HG02610 (cell line): ENCODE data around the gene NEIL1.

ENCODE experiments used
- ATAC-seq: cut with Tn5 transposase; IDR thresholded peaks from one replicate; pipeline ENCODE4 v1.9.1; 2021; ENCODE audit warnings: mild to moderate bottlenecking, moderate library complexity; ENCODE audit not compliant: unreplicated experiment

Gene NEIL1

DNA sequence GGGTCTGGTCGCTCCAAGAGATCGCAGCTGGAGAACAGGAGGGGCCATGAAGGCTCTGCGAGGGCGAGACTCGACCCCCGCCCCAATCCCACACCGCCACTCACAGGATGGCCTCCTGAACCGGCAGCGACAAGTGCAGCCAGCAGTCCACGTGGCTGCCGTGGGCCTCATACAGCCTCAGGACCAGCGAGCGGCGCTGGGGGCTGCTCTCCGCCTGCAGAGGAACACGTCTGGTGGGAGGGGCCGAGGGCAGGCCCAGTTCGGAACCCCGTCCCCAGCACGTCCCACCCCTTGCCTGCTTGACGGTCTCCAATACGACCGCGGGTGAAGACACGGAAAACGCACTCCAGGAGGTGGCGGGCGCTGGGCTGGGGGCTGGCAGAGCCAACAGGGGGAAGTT lies 9.2 kb downstream of the NEIL1 start:
- no peak for ATAC-seq

DNA sequence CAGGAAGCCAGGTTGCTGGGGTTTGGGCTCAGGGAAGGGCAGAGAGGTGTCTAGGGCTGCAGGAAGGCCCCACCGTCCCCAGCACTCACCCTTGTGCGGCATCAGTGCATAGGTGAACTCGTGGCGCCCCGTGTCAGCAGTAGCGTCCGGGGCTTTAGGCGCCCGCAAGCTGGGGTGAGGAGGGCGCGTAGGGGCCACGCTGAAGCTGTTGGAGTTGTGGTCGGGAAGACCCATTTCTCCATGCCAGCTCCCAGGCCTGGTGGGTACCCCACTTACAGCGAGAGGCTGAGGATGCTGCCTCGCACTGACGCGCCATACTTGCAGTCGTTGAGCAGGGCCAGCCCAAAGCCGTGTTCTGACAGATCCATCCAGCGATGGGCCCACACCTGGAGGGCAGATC lies 9.7 kb downstream of the NEIL1 start:
- ATAC-seq: no peak

DNA sequence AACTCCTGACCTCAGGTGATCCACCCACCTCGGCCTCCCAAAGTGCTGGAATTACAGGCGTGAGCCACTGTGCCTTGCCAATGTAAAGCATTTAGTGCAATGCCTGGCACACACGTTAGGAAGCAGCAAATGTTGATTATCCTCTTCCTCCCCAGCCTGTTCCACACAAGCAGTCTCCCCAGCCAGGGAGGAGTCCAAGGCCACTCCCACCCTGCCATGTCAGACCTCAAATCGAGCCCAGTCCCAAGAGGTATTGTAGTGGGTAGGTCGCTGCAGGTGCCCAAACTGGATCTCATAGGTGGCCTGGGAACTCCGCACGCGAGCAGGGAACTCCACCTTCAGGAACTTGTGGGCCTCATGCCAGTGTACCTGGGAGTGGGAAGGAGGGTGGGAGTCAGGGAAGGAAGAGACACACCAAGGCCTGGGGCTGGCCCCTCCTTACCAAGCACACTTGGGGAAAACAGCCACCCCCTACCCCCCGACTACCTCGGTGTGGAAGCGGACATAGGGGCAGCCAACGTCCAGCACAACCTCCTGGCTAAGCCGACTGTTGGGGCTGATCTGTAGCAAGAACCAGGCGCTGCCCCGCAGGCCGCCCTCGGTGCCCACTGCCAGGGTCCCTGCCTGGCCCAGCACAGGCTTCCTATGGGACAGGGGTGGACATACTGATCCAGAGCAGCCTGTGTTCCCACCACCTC lies 11.3 kb downstream of the NEIL1 start:
- ATAC-seq: no peak

DNA sequence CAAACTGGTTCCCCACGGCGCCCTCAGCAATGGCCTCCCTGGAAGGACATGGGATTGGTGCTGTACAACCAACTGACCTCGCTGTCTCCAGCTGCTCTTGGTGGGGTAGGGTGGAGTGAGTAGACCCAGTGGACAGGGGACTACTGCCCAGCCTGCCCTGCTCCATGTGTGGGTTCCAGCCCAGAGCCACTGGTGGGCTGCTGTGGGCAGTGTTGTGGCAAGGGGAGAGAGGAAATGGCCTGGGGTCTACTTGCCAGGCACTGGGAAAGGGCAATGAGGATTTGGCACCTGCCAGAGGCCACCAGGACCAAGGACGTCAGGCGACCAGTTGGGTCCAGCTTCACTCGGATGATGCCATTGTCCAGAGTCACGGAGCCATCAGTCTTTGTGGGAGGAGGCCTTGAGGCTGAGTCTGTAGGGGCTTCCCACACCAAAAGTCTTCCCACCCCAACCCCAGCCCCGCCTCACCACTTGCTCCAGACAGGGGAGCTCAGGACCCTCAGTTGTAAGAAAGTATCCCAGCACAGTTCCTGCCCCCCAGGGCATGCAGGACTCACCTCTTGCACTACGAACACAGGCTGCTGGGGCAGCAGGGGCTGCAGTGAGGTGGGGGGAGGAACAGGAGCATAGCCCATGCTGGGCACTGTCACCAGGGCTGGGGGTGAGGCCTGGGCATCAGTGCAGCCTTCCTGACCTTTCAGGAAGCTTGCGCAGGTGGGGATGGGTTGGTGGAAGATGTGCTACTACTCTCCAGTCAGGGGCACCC lies 12.1 kb downstream of the NEIL1 start:
- ATAC-seq: no peak

DNA sequence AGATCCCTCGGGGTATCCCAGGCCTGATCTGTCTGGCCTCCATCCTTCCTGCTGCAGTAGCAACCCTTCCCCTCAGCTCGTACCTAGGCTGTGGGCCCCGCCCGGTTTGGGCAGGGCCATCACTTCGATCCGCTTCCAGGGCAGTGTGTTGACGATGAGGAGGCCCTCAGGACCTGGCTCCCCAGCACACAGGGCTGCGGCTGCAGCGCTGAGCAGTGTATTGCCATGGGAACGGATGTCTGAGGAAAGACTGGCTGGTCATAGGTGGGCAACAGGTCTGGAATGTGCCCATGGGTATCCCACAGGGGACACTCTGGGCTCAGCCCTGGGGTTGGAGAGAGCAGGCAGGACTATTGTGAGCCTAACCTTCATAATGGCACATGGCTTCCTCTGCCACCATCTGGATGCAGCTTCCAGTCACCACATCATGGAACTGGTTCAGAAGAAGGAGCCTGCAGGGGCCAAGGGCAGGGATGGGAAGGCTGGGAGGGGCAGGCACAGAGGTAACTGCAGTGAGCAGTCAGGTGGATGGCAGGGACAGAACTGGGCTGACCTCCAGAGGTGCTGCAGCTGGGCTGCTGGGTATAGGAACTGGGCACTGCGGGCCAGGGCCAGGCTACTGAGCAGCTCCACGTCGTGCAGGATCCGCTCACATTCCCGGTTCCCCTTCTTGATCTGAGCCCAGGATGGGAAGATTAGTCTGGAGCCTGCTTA lies 12.9 kb downstream of the NEIL1 start:
- no peak for ATAC-seq

DNA sequence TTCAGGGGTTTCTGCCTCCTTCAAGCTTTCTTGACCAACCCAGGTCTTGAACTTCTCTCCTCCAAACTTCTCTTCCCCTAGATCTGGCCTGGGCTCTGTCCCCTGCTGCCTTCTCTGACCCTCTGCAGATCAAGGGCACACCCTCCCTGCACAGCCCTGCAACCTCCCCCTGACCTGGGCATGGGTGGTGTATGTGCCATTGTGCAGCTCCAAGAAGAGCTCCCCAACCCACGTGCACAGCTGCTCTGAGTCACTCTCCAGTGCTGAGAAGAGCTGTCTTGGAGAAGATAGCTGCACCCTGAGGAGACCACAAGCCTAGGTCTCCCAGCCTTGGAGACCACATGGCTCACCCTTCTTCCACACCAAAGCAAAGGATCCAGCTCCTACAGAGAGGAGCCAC lies 13.6 kb downstream of the NEIL1 start:
- no peak for ATAC-seq

DNA sequence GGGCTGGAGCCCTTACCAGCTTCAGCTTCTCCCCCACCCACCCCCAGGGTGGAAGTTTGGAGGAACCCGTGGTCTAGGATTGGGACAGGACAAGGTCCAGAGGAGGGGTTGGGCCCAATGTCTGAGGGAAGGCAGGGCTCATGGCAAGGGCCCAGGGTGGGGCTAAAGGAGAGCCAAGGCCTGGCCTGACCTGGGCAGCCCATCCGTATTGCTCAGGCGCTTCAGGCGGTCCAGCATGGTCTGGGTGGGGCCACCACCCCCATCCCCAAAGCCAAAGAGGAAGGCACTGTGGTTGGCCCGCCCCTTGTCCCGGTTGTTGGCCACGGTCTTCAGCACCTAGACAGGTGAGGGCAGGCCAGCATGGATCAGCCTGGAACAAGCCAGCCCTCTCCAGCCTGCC lies 14.0 kb downstream of the NEIL1 start:
- no peak for ATAC-seq

DNA sequence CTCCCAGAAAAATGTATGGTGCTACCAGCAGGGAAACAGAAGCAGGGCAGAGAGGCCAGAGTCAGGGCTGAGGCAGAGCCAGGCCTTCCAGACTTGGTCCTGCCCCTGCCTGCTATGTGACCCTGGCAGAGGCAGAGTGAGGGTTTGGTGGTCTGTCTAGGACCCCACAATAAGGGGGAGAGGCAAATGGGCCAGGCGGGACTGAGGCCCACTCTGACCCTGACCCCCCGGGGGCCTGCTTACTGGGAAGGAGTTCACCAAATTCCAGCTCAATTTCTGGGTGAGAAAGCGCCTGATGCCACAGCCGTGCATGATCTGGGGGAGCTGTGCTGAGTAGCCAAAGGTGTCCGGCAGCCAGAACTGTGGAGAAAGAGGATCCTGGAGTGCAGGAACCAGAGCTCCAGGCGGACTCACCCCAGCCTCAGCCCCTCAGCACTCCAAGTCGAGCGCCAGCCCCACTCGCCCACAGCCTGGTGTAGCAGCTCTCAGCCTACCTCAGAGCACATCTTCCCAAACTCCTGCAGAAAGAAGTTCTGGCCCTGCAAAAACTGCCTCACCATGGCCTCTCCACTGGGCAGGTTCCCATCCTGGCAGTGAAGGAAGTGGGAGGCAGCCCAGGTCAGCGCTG lies 14.6 kb downstream of the NEIL1 start:
- no peak for ATAC-seq

DNA sequence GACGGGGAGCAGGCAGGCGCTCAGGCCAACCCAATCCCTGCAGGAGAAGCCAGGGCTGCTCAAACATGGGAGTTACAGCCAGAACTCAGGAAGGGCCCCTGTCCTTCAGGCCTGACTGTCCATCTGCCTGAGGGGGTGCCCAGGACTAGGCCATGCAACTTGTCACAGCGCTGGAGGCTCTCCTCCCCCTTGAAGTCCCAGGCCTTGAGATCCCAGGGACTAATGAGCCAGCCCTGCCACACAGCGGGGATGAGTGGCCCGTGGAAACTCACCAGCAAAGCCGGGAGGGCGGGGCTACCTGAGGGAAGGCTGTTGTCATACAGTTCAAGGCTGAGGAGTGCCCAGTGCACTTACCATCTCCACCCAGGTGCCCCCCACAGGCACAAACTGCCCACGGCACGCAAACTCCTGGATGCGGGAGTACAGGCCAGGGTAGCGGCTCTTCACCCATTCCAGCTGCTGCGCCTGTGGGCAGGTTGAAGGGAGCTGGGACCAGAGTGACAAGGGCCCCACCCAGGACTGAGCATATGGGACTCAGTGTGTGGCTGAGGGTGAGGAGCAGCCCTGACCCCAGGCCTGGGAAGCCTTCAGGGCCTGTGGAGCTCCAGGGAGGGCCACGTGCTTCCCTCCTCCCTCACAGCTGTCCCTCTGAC lies 15.3 kb downstream of the NEIL1 start:
- no peak for ATAC-seq

DNA sequence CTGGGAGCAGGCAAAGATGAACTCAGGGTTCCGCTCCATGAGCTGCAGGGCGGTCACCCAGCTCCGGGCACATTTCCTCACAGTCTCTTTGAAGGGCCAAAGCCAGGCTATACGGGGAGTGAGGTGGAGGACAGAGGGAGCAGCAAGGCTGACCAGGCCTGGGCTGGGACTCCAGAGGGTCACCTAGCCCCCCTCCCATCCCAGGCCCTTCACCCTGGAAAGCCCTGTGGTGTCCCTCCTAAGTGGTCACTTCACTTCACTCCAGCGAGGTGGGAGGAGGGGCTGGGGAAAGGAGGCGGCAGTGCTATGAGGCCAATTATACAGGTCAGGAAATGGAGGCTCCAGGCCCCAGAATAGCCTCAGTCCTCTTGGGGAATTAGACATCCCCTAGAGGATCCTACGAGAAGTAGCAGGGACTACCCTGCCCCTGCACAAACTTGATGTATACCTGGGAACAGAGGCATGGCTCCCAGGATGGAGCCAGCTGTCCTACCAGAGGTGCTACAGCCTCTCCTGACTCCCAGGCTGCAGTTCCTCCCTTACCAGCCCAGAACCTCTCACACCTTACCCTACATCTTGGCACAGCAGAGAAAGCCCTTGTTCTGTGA lies 15.9 kb downstream of the NEIL1 start:
- no peak for ATAC-seq

DNA sequence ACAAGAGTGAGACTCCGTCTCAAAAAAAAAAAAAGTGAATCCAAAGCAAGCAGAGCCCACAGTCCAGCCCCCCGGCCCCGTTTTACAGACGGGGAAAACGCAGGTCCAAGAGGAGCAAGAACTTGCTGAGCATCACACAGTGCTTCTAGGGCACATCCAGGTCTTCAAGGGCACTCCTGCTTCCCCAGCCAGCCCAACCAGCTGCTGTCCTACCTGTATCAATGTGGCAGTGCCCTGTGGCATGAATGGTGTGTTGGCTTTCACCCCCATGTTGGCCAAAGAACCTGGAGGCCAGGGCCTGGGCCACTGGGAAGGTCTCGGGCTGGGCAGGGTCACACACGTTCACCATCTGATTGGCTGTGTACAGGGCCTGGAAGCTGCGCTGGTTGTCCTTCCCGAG lies 16.9 kb downstream of the NEIL1 start:
- no peak for ATAC-seq

DNA sequence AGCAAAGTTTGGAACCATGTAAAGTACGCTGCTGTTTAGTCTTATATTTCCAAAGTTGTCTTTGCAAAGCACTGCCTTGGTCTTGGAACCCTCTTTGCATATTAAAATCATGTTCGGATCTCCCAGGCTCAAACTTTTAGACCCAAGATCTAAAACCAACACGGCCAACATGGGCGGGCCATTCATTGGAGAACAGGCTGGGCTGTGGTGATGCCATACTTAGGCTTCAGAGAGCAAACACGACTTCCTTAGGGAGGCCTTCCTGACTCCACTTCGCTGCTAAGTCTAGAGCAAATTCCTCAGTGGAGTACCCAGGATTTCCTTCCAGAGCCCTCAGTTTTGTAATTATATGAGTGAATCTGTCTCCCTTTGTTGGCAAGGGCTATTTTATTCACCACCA lies 18.0 kb downstream of the NEIL1 start:
- ATAC-seq: no peak

DNA sequence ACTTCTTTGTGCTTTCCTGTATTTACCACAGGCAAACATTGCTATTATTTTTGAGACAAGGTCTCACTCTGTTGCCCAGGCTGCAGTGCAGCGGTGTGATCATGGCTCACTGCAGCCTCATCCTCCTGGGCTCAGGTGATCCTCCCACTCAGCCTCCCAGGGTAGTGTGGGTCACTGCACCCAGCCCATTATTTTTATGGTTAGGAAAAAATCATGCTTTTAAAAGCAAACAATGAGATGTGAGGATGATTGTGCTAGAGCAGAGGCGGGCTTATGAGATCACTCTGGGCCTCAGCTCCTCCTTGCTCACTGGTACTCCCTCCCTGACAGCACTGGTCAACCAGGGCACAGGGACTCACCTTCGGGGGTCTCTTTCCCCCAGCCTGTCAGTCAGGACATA lies 19.3 kb downstream of the NEIL1 start:
- no peak for ATAC-seq

DNA sequence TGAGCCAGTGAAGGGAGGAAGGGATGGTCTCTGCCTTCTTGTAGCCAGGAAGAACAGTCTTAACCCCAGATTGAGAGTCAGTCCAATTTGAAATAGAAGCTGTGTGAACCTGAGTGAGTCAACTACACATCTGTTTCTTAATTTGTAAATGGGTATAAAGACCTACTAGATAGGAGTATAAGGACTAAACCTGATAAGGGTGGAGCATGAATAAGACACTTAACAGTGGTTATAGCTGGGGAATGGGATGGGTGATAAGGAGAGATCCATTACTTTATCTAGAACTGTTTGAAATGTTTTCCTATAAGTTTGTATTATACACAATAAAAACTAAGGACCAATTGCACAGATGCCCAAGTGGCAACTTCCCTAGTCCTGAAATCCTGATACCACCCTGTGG lies 20.2 kb downstream of the NEIL1 start:
- ATAC-seq: no peak

DNA sequence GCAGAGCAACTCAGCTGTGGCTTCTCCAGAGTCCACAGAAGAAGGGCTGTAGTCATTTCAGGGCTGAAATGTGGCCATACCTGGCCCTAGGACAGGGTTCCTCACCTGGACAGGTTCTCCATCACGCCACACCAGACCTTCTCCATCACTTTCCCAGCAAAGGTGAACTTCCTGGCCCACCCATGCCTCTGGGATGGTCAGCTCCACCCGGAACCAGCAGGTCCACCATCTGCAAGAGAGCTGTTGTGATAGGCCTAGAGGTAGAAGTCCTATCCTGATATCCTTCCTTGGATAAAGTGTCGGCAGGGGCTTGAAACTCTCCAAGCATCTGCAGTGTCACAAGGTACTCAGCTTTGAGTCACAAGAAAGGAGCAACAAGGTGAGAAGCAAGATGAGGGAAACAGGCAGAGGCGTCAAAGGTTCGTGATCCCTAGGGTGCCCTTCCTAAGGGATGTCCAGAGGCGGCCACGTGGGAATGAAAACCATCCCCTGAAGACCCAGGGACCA lies 20.6 kb downstream of the NEIL1 start:
- ATAC-seq: no peak

DNA sequence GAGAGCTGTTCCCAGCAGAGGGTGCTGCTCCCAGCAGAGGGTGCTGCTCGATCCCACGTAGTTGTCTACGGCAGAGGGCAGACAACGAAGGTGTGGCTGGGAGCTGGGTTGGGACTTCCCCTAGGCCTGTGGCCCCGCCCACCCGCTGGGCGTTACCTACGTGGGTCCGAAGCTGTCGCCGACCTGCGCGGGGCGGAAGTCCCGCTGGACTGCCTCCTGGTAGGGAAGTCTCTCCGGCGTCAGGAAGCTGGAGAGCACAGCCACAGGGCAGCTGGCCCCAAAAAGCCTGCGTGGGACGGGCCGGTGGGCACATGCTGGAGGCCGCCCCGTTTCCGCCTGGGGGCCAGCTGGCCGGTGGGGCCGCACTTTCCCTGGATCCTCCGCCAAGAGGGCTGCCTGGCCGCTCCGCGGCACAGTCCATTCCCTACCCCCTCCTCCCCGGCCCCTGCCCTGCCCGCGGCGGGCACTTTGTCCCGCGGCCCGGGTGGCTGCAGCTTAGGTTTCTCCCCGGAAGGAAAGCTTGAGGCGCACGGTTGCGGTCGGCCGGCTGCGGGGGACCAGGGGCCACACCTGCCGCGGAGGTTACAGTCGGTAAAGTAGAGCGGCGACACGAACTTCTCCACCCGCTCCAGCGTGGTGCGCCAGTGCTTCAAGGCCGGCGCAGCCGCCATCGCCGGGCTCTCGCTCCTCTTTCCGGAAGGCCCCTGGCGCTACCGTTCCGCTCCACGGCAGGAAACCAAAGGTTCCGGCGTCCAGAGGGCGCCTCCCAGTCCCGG lies 21.3 kb downstream of the NEIL1 start, which contains the start of gene MAN2C1:
TSS of gene MAN2C1 (minus strand) at position 695 of the 776 bp plus-strand sequence. CDS start at position 671, 24 bp downstream.
- ATAC-seq: peak; percentile 88

DNA sequence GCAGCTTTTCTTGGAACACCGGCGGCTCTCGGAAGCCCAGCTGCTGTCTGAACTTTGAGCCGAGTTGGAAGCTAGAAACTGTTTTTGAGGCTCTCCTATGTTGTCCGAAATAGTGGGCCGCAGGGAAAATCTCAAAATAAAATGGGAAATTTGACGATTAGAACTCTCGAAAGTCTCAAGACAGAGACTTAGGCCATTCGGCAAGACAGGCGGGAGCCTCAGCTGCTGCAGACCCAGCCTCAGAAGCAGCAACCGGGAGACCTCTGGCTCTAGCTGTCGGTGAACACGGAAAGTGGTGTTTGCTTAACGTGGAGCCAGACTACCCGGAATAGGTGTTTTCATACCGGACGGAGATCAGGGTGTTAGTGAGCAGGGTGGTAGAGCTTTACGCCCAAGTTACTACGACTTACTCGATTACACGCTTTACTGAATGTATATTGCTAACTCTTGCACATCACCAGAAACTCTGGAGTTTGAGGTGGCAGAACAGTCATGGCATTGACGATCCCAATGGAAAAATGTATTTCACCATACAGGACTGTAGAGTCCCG lies 21.9 kb downstream of the NEIL1 start:
- ATAC-seq: no peak

DNA sequence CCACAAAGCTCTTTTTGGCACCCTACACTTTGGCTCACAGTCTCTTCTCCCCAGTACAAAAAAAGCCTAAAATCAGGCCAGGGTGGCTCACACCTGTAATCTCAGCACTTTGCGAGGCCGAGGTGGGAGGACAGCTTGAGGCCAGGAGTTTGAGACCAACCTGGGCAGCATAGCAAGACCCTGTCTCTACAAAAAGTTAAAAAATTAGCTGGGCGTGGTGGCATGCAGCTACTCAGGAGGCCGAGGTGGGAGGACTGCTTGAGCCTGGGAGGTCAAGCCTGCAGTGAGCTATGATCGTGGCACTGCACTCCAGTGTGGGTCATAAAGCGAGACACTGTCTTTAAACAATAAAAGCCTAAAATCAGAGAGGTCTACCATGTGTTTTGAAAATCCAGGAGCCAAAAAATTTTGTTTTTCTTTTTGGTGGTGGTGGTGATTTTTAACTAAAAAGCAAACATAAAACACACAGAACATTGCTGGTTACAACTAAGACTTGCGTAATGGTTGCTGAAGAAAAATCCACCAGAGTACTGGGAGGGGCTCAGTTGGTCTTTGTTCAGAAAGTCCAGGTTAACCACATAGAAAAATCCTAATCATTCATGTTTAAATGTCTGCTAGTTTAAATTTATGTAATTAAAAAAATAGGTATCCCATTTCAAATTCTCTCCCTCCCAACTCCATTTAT lies 23.2 kb downstream of the NEIL1 start:
- no peak for ATAC-seq

DNA sequence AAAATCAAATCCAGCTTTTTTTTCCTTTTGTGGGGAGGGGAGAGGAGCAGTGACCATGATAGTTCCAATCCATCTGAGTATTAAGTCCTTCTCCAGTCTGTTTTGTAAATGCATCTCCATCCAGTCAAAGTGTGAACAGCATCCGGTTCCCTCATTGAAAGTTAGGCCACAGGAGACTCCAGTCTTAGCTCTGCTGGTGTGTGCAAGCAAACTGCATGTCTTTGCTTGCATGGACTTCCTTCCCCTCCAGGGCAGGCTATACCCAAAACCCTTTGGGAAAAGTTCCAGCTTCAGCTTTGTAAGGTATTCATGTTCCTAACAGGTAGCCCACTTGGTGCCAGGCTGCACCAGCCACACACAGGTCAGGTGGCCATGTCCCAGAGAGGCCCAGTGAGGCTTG lies 24.6 kb downstream of the NEIL1 start:
- no peak for ATAC-seq
